ENCODE results near the gene ABCD3. TPM values are rescaled to one million over a fixed set of nuclear protein-coding genes. Genes with fewer than 3 reads are reported as not detected.

ABCD3 gene
- total RNA-seq, 1 experiment from 2014 or later: 93.4 TPM

- Mint-ChIP-seq H3K9me3 (ENCODE audit: unreplicated experiment) (no peaks in the 10 kb centered on the region), H3K36me3 (ENCODE audit: insufficient read depth, unreplicated experiment) (peaks cover 65% of the 10 kb centered on the region), H3K27me3 (ENCODE audit: insufficient read depth, unreplicated experiment) (no peaks in the 10 kb centered on the region), H3K27ac (ENCODE audit: unreplicated experiment) (peak overlapping the region; percentile 33), H3K4me3 (ENCODE audit: unreplicated experiment) (no peak overlapping the region), H3K4me1 (ENCODE audit: low read depth, unreplicated experiment) (peaks cover 45% of the 10 kb centered on the region)
- POLR2A ChIA-PET: interaction anchor here (1.9 kb wide), 1 partner anchor 88 kb away, joined by 5 read pairs; no protein-coding TSS in a partner anchor
- intact Hi-C loops (cut with micrococcal nuclease; ENCODE audit: unreplicated experiment): loop anchor here (5.0 kb wide), 1 partner anchor 514 kb away; no protein-coding TSS in a partner anchor
- Histone ChIP-seq H3K36me3 (ENCODE audit: control insufficient read depth, insufficient read depth, low read length) (peaks cover 2% of the 10 kb centered on the region; the same call in 1 of the 2 replicates), H3K4me3 (ENCODE audit: low read depth, low read length) (no peak overlapping the region), H3K4me1 (peaks cover 36% of the 10 kb centered on the region), H3K27me3 (replicated peaks; ENCODE audit: control insufficient read depth, insufficient read depth, low read length) (no peaks in the 10 kb centered on the region), H3K9me3 (no peaks in the 10 kb centered on the region)
- DNase-seq: no peak
- CTCF ChIA-PET: no interaction called here
- BruUV-seq (replicated peaks): no TSS peak
- no peak for TF ChIP-seq CTCF (IDR thresholded peaks at IDR 0.05; ENCODE audit: insufficient read depth in 1 of 2, low read depth in 1 of 2, low read length in 1 of 2, severe bottlenecking in 1 of 2, unreplicated experiment in 1 of 2)
Observed at GRCh38 chr1:94528299-94528698, 110.1 kb downstream of the ABCD3 start.

GRCh38 chr1:94528826-94529225, 110.6 kb downstream of the ABCD3 start:
- Histone ChIP-seq H3K9me3 (no peaks in the 10 kb centered on the region), H3K36me3 (ENCODE audit: control insufficient read depth, insufficient read depth, low read length) (peaks cover 2% of the 10 kb centered on the region; the same call in 1 of the 2 replicates), H3K4me1 (peaks cover 36% of the 10 kb centered on the region), H3K4me3 (ENCODE audit: low read depth, low read length) (no peak overlapping the region), H3K27me3 (replicated peaks; ENCODE audit: control insufficient read depth, insufficient read depth, low read length) (no peaks in the 10 kb centered on the region)
- no peak for DNase-seq
- ChIA-PET CTCF (no interaction called here), POLR2A (no interaction called here)
- Mint-ChIP-seq H3K27me3 (ENCODE audit: insufficient read depth, unreplicated experiment) (no peaks in the 10 kb centered on the region), H3K4me1 (ENCODE audit: low read depth, unreplicated experiment) (peaks cover 45% of the 10 kb centered on the region), H3K4me3 (ENCODE audit: unreplicated experiment) (no peak overlapping the region), H3K9me3 (ENCODE audit: unreplicated experiment) (no peaks in the 10 kb centered on the region), H3K27ac (ENCODE audit: unreplicated experiment) (no peak overlapping the region), H3K36me3 (ENCODE audit: insufficient read depth, unreplicated experiment) (peaks cover 71% of the 10 kb centered on the region)
- no peak for TF ChIP-seq CTCF (IDR thresholded peaks at IDR 0.05; ENCODE audit: insufficient read depth in 1 of 2, low read depth in 1 of 2, low read length in 1 of 2, severe bottlenecking in 1 of 2, unreplicated experiment in 1 of 2)
- BruUV-seq (replicated peaks): no TSS peak
- intact Hi-C loops (cut with micrococcal nuclease; ENCODE audit: unreplicated experiment): loop anchor here (5.0 kb wide), 1 partner anchor 513 kb away; no protein-coding TSS in a partner anchor

- intact Hi-C loops (cut with micrococcal nuclease; ENCODE audit: unreplicated experiment): loop anchor here (5.0 kb wide), 1 partner anchor 513 kb away; no protein-coding TSS in a partner anchor
- no peaks in the 10 kb centered on the region for H3K27me3 Mint-ChIP-seq (ENCODE audit: insufficient read depth, unreplicated experiment)
- peaks cover 45% of the 10 kb centered on the region for H3K4me1 Mint-ChIP-seq (ENCODE audit: low read depth, unreplicated experiment)
- peaks cover 76% of the 10 kb centered on the region for H3K36me3 Mint-ChIP-seq (ENCODE audit: insufficient read depth, unreplicated experiment)
- peaks cover 2% of the 10 kb centered on the region; the same call in 1 of the 2 replicates for H3K36me3 ChIP-seq (ENCODE audit: control insufficient read depth, insufficient read depth, low read length)
- peaks cover 36% of the 10 kb centered on the region for H3K4me1 ChIP-seq
- TF ChIP-seq CTCF (IDR thresholded peaks at IDR 0.05; ENCODE audit: insufficient read depth in 1 of 2, low read depth in 1 of 2, low read length in 1 of 2, severe bottlenecking in 1 of 2, unreplicated experiment in 1 of 2): no peak
- H3K27me3 ChIP-seq (replicated peaks; ENCODE audit: control insufficient read depth, insufficient read depth, low read length): no peaks in the 10 kb centered on the region
- ChIA-PET POLR2A (no interaction called here), CTCF (interaction anchor here (0.6 kb wide), 1 partner anchor 846 kb away, joined by 3 read pairs; no protein-coding TSS in a partner anchor)
- DNase-seq: no peak
- H3K27ac Mint-ChIP-seq (ENCODE audit: unreplicated experiment): no peak overlapping the region
- no peaks in the 10 kb centered on the region for H3K9me3 ChIP-seq
- no peak overlapping the region for H3K4me3 ChIP-seq (ENCODE audit: low read depth, low read length)
- BruUV-seq (replicated peaks): TSS peak; percentile 16
- H3K9me3 Mint-ChIP-seq (ENCODE audit: unreplicated experiment): no peaks in the 10 kb centered on the region
- H3K4me3 Mint-ChIP-seq (ENCODE audit: unreplicated experiment): no peak overlapping the region
Observed at GRCh38 chr1:94529416-94529815, 111.2 kb downstream of the ABCD3 start.

Measured in Caco-2 (cell line).